Activated CD4-positive, alpha-beta T cell treated with anti-CD3 and anti-CD28 coated beads, Interleukin-2, amount 10 ng/mL, durations not matched to agents 24 days and 14 days (primary cell): ENCODE results near the gene CYP21A2. TPM values are rescaled to one million over a fixed set of nuclear protein-coding genes. Genes with fewer than 3 reads are reported as not detected.
"Not testable (repeated sequence)": the region's sequence is repeated elsewhere in the genome, so short reads cannot be mapped to it uniquely, and the experiment has no call there.

Source experiments
- DNase-seq: peaks from one replicate; pipeline ENCODE4 v3.0.0; 2022
- H3K27ac Mint-ChIP-seq: one replicate; pipeline ENCODE4 v1.8.0; 2022; ENCODE audit warnings: mild to moderate bottlenecking, mixed read lengths
- H3K27me3 Mint-ChIP-seq: one replicate; pipeline ENCODE4 v1.8.0; 2022; ENCODE audit warnings: mixed read lengths
- H3K36me3 Mint-ChIP-seq: one replicate; pipeline ENCODE4 v1.8.0; 2022; ENCODE audit warnings: low read depth, mild to moderate bottlenecking, mixed read lengths
- H3K4me1 Mint-ChIP-seq: one replicate; pipeline ENCODE4 v1.8.0; 2021; ENCODE audit warnings: mixed read lengths
- H3K4me3 Mint-ChIP-seq: one replicate; pipeline ENCODE4 v1.8.0; 2022; ENCODE audit warnings: mild to moderate bottlenecking, moderate library complexity, mixed read lengths
- H3K9me3 Mint-ChIP-seq: one replicate; pipeline ENCODE4 v1.8.0; 2021; ENCODE audit warnings: mixed read lengths
- intact Hi-C: fragments of 100-400 bp; cut with micrococcal nuclease; formaldehyde crosslinking; loops from one replicate; pipeline ENCODE4 v1.15.1; 2023
- total RNA-seq: library from RNA; stranded (reverse); gene quantifications from 2 replicates; pipeline ENCODE4 v1.2.3, GENCODE V29; 2022

The CYP21A2 gene
- total RNA-seq, 1 donor from 2014 or later: 0.35 TPM

GRCh38 chr6:32053314-32053713, 15.1 kb downstream of the CYP21A2 start:
- H3K4me1 Mint-ChIP-seq, intact Hi-C loops, H3K9me3 Mint-ChIP-seq: not testable (repeated sequence)

GRCh38 chr6:32055756-32056155, 17.5 kb downstream of the CYP21A2 start:
- H3K27ac Mint-ChIP-seq, H3K36me3 Mint-ChIP-seq, DNase-seq, H3K9me3 Mint-ChIP-seq, intact Hi-C loops, H3K4me3 Mint-ChIP-seq, H3K4me1 Mint-ChIP-seq, H3K27me3 Mint-ChIP-seq: not testable (repeated sequence)

More at GRCh38 chr6:32053314-32053713, 15.1 kb downstream of the CYP21A2 start:
- not testable (repeated sequence) for H3K4me3 Mint-ChIP-seq, H3K36me3 Mint-ChIP-seq, H3K27me3 Mint-ChIP-seq, DNase-seq, H3K27ac Mint-ChIP-seq

GRCh38 chr6:32056254-32056653, 18.0 kb downstream of the CYP21A2 start:
- no peaks in the 10 kb centered on the region for H3K4me1 Mint-ChIP-seq
- intact Hi-C loops: no loop called here
- no peak overlapping the region for H3K27ac Mint-ChIP-seq
- H3K27me3 Mint-ChIP-seq: no peaks in the 10 kb centered on the region
- H3K9me3 Mint-ChIP-seq: no peaks in the 10 kb centered on the region
- DNase-seq: no peak
- no peak overlapping the region for H3K4me3 Mint-ChIP-seq
- no peaks in the 10 kb centered on the region for H3K36me3 Mint-ChIP-seq

- no peak for DNase-seq
- no peaks in the 10 kb centered on the region for H3K9me3 Mint-ChIP-seq
- H3K27ac Mint-ChIP-seq: no peak overlapping the region
- H3K4me1 Mint-ChIP-seq: no peaks in the 10 kb centered on the region
- H3K27me3 Mint-ChIP-seq: no peaks in the 10 kb centered on the region
- intact Hi-C loops: no loop called here
- H3K4me3 Mint-ChIP-seq: no peak overlapping the region
- H3K36me3 Mint-ChIP-seq: no peaks in the 10 kb centered on the region
Observed at GRCh38 chr6:32057966-32058365, 19.8 kb downstream of the CYP21A2 start.

- no peak for DNase-seq
- H3K4me1 Mint-ChIP-seq: no peaks in the 10 kb centered on the region
- no peaks in the 10 kb centered on the region for H3K27me3 Mint-ChIP-seq
- H3K4me3 Mint-ChIP-seq: no peak overlapping the region
- H3K36me3 Mint-ChIP-seq: no peaks in the 10 kb centered on the region
- intact Hi-C loops: no loop called here
- H3K27ac Mint-ChIP-seq: no peak overlapping the region
- no peaks in the 10 kb centered on the region for H3K9me3 Mint-ChIP-seq
Observed at GRCh38 chr6:32058511-32058963, 20.3 kb downstream of the CYP21A2 start.

GRCh38 chr6:32060966-32061655, 22.9 kb downstream of the CYP21A2 start:
- intact Hi-C loops: no loop called here
- Mint-ChIP-seq H3K4me1 (no peaks in the 10 kb centered on the region), H3K9me3 (no peaks in the 10 kb centered on the region), H3K4me3 (no peak overlapping the region), H3K27me3 (no peaks in the 10 kb centered on the region), H3K36me3 (no peaks in the 10 kb centered on the region), H3K27ac (no peak overlapping the region)
- no peak for DNase-seq

GRCh38 chr6:32064706-32065105, 26.5 kb downstream of the CYP21A2 start:
- no peak overlapping the region for H3K4me3 Mint-ChIP-seq

GRCh38 chr6:32067521-32067920, 29.3 kb downstream of the CYP21A2 start:
- H3K4me1 Mint-ChIP-seq, H3K4me3 Mint-ChIP-seq, DNase-seq, H3K27ac Mint-ChIP-seq, H3K27me3 Mint-ChIP-seq, H3K9me3 Mint-ChIP-seq, intact Hi-C loops, H3K36me3 Mint-ChIP-seq: not testable (repeated sequence)

More at GRCh38 chr6:32064706-32065105, 26.5 kb downstream of the CYP21A2 start:
- no peak overlapping the region for H3K27ac Mint-ChIP-seq
- no peaks in the 10 kb centered on the region for H3K9me3 Mint-ChIP-seq
- H3K27me3 Mint-ChIP-seq: peaks cover 1% of the 10 kb centered on the region
- intact Hi-C loops: no loop called here
- no peaks in the 10 kb centered on the region for H3K36me3 Mint-ChIP-seq
- no peaks in the 10 kb centered on the region for H3K4me1 Mint-ChIP-seq
- no peak for DNase-seq

- H3K4me3 Mint-ChIP-seq, H3K36me3 Mint-ChIP-seq, intact Hi-C loops, H3K27ac Mint-ChIP-seq, H3K27me3 Mint-ChIP-seq, H3K4me1 Mint-ChIP-seq, DNase-seq, H3K9me3 Mint-ChIP-seq: not testable (repeated sequence)
Observed at GRCh38 chr6:32068315-32068714, 30.1 kb downstream of the CYP21A2 start.

GRCh38 chr6:32068867-32069266, 30.7 kb downstream of the CYP21A2 start:
- Mint-ChIP-seq H3K36me3 (no peaks in the 10 kb centered on the region), H3K4me3 (no peak overlapping the region), H3K9me3 (no peaks in the 10 kb centered on the region), H3K27ac (no peak overlapping the region), H3K4me1 (no peaks in the 10 kb centered on the region), H3K27me3 (peaks cover 1% of the 10 kb centered on the region)
- intact Hi-C loops: no loop called here
- no peak for DNase-seq

- H3K36me3 Mint-ChIP-seq: no peaks in the 10 kb centered on the region
- no peak overlapping the region for H3K4me3 Mint-ChIP-seq
- no peaks in the 10 kb centered on the region for H3K4me1 Mint-ChIP-seq
- peaks cover 1% of the 10 kb centered on the region for H3K27me3 Mint-ChIP-seq
- no peak overlapping the region for H3K27ac Mint-ChIP-seq
- no peaks in the 10 kb centered on the region for H3K9me3 Mint-ChIP-seq
- intact Hi-C loops: no loop called here
- DNase-seq: no peak
Observed at GRCh38 chr6:32069460-32069859, 31.2 kb downstream of the CYP21A2 start.

- Mint-ChIP-seq H3K27me3 (peaks cover 1% of the 10 kb centered on the region), H3K4me1 (no peaks in the 10 kb centered on the region), H3K27ac (no peak overlapping the region), H3K9me3 (no peaks in the 10 kb centered on the region), H3K4me3 (no peak overlapping the region), H3K36me3 (no peaks in the 10 kb centered on the region)
- DNase-seq: no peak
- intact Hi-C loops: no loop called here
Observed at GRCh38 chr6:32069878-32070515, 31.8 kb downstream of the CYP21A2 start.

GRCh38 chr6:32070814-32071543, 32.8 kb downstream of the CYP21A2 start:
- Mint-ChIP-seq H3K27ac (no peak overlapping the region), H3K9me3 (no peaks in the 10 kb centered on the region), H3K4me1 (no peaks in the 10 kb centered on the region), H3K4me3 (no peak overlapping the region), H3K36me3 (no peaks in the 10 kb centered on the region), H3K27me3 (peaks cover 1% of the 10 kb centered on the region)
- DNase-seq: no peak
- intact Hi-C loops: no loop called here

- H3K4me1 Mint-ChIP-seq: no peaks in the 10 kb centered on the region
- H3K9me3 Mint-ChIP-seq: no peaks in the 10 kb centered on the region
- H3K4me3 Mint-ChIP-seq: no peak overlapping the region
- H3K27ac Mint-ChIP-seq: no peak overlapping the region
- H3K27me3 Mint-ChIP-seq: no peaks in the 10 kb centered on the region
- intact Hi-C loops: no loop called here
- DNase-seq: no peak
- no peaks in the 10 kb centered on the region for H3K36me3 Mint-ChIP-seq
Observed at GRCh38 chr6:32073101-32073500, 34.9 kb downstream of the CYP21A2 start.
